HCT116 (cell line): ENCODE data around the gene OR5C1. TPM values are rescaled to one million over a fixed set of nuclear protein-coding genes. Genes with fewer than 3 reads are reported as not detected.

Source experiments
- ATAC-seq: fragments of 200-7000 bp; cut with Tn5 transposase; 2 replicates; pipeline ENCODE4 v1.9.1; 2020; ENCODE audit warnings: mild to moderate bottlenecking, moderate library complexity
- BruUV-seq: library from RNA; stranded (reverse); fragments of 400-500 nt; replicated peaks from 2 replicates; lab custom pipeline; 2021; lab: Mats Ljungman, UMichigan
- CTCF ChIA-PET: fragments of 300-600 bp; sonication (Branson Sonifier 250); formaldehyde crosslinking; loops from one replicate; lab custom pipeline; 2021; ENCODE audit warnings: antibody characterized with exemption; lab: Charles Lee
- POLR2A ChIA-PET: fragments of 300-600, 350-600 bp; sonication (Branson Sonifier 250); formaldehyde crosslinking; loops from one replicate; lab custom pipeline; 2021; ENCODE audit warnings: antibody characterized with exemption; lab: Charles Lee
- RAD21 ChIA-PET, 2 experiments: fragments of 300-600 bp; sonication (Branson Sonifier 250); formaldehyde crosslinking; loops; one replicate each; lab custom pipeline; 2023; ENCODE audit warnings: low total read pairs in 2 of 2; ENCODE audit not compliant: uncharacterized antibody in 2 of 2, unreplicated experiment in 2 of 2, low non-redundant PET in 1 of 2; lab: Charles Lee
- DNase-seq: peaks from one replicate; pipeline ENCODE4 v3.0.0-alpha.2; 2010; ENCODE audit warnings: low read depth, low spot score
- H2AFZ ChIP-seq: fragments of 200-600 bp; shearing (Covaris generic), sonication (generic); 2 replicates; pipeline ENCODE4 v1.6.1; 2017; ENCODE audit warnings: low read depth, mixed run types, mixed read lengths, antibody characterized with exemption, low read length; ENCODE audit not compliant: poor library complexity, severe bottlenecking
- H3K27ac ChIP-seq: 2 replicates; pipeline ENCODE4 v1.5.1; 2012; ENCODE audit warnings: low read depth, low read length
- H3K27me3 ChIP-seq: fragments of 200-600 bp; sonication (generic); 2 replicates; pipeline ENCODE4 v1.6.1; 2016; ENCODE audit warnings: mixed run types, low read length, mixed read lengths; ENCODE audit not compliant: insufficient read depth
- H3K36me3 ChIP-seq, 2 experiments: fragments of 200-500 bp in 1 of 2; fragments of 200-600 bp in 1 of 2; sonication (Bioruptor generic) in 1 of 2; sonication (generic) in 1 of 2; 2 replicates each; pipeline versions ENCODE4 v1.5.1 to v1.6.1; 2014 to 2016; ENCODE audit warnings: low read length in 2 of 2, inconsistent platforms in 1 of 2, mixed read lengths in 1 of 2, mixed run types in 1 of 2; ENCODE audit not compliant: insufficient read depth in 2 of 2, control insufficient read depth in 1 of 2
- H3K4me1 ChIP-seq, 2 experiments: fragments of 200-600 bp in 1 of 2; sonication (generic) in 1 of 2; 2 replicates each; pipeline versions ENCODE4 v1.5.1 to v1.6.1; 2012 to 2017; ENCODE audit warnings: low read length in 2 of 2, inconsistent platforms in 1 of 2, mild to moderate bottlenecking in 1 of 2, mixed read lengths in 1 of 2, mixed run types in 1 of 2, moderate library complexity in 1 of 2; ENCODE audit not compliant: insufficient read depth in 2 of 2, control insufficient read depth in 1 of 2
- H3K4me2 ChIP-seq: fragments of 200-600 bp; sonication (generic); 2 replicates; pipeline ENCODE4 v1.6.1; 2017; ENCODE audit warnings: mixed run types, low read length, mixed read lengths
- H3K4me3 ChIP-seq, 2 experiments: fragments of 200-600 bp in 1 of 2; sonication (generic) in 1 of 2; replicated peaks in 1 of 2; 2 replicates each; pipeline ENCODE4 v1.5.1; 2011 to 2016; ENCODE audit warnings: low read length in 2 of 2, control low read depth in 1 of 2, low read depth in 1 of 2, mild to moderate bottlenecking in 1 of 2, mixed read lengths in 1 of 2, mixed run types in 1 of 2
- H3K79me2 ChIP-seq: fragments of 200-600 bp; sonication (generic); 2 replicates; pipeline ENCODE4 v1.6.1; 2017; ENCODE audit warnings: mild to moderate bottlenecking, mixed run types, low read length, moderate library complexity, mixed read lengths; ENCODE audit not compliant: insufficient read depth
- H3K9ac ChIP-seq: fragments of 200-600 bp; sonication (generic); 2 replicates; pipeline ENCODE4 v1.6.1; 2016; ENCODE audit warnings: low read length, mixed read lengths
- H3K9me2 ChIP-seq: fragments of 200-600 bp; sonication (generic), shearing (Covaris generic); 2 replicates; pipeline ENCODE4 v1.6.1; 2017; ENCODE audit warnings: mixed run types, mild to moderate bottlenecking, moderate library complexity; ENCODE audit not compliant: insufficient read depth
- H3K9me3 ChIP-seq, 2 experiments: fragments of 200-500 bp in 1 of 2; fragments of 200-600 bp in 1 of 2; sonication (Bioruptor generic) in 1 of 2; sonication (generic) in 1 of 2; 2 replicates each; pipeline ENCODE4 v1.6.1; 2014 to 2017; ENCODE audit warnings: low read length in 2 of 2, mixed read lengths in 2 of 2, inconsistent platforms in 1 of 2, low read depth in 1 of 2, mild to moderate bottlenecking in 1 of 2, mixed run types in 1 of 2, moderate library complexity in 1 of 2; ENCODE audit not compliant: control insufficient read depth in 1 of 2, insufficient read depth in 1 of 2
- H4K20me1 ChIP-seq: fragments of 200-600 bp; sonication (generic), shearing (Covaris generic); 2 replicates; pipeline ENCODE4 v1.6.1; 2017; ENCODE audit warnings: mixed run types, mild to moderate bottlenecking, moderate library complexity; ENCODE audit not compliant: insufficient read depth
- ATF3 ChIP-seq: IDR thresholded peaks from 2 replicates; pipeline ENCODE4 v1.6.1; 2012
- CBX3 ChIP-seq: IDR thresholded peaks from 2 replicates; pipeline ENCODE4 v1.6.1; 2012; ENCODE audit warnings: low read depth
- CTCF ChIP-seq, 3 experiments: fragments of 200-600 bp in 1 of 3; sonication (generic) in 1 of 3; IDR thresholded peaks in 2 of 3; conservative IDR thresholded peaks in 1 of 3; 2 replicates each; pipeline ENCODE4 v1.5.1; 2012 to 2017; ENCODE audit warnings: low read depth in 2 of 3, low read length in 2 of 3, antibody characterized with exemption in 1 of 3, borderline replicate concordance in 1 of 3, control low read depth in 1 of 3, mild to moderate bottlenecking in 1 of 3, mixed read lengths in 1 of 3, mixed run types in 1 of 3, moderate library complexity in 1 of 3; ENCODE audit not compliant: insufficient read depth in 1 of 3
- EZH2 ChIP-seq: fragments of 200-600 bp; sonication (generic); IDR thresholded peaks from 2 replicates; pipeline ENCODE4 v1.6.1; 2017; ENCODE audit warnings: antibody characterized with exemption, mixed run types
- MAX ChIP-seq: IDR thresholded peaks from 2 replicates; pipeline ENCODE4 v1.6.1; 2012
- POLR2A ChIP-seq: IDR thresholded peaks from 2 replicates; pipeline ENCODE4 v1.7.0; 2011; ENCODE audit warnings: borderline replicate concordance; ENCODE audit not compliant: insufficient read depth, insufficient read length; ENCODE audit errors: extremely low read depth
- POLR2AphosphoS5 ChIP-seq: IDR thresholded peaks from 2 replicates; pipeline ENCODE4 v1.6.1; 2011; ENCODE audit warnings: mild to moderate bottlenecking, low read depth, low read length, moderate library complexity
- RAD21 ChIP-seq: IDR thresholded peaks from 2 replicates; pipeline ENCODE4 v1.6.1; 2012; ENCODE audit warnings: low read depth, mild to moderate bottlenecking
- SIN3A ChIP-seq: IDR thresholded peaks from 2 replicates; pipeline ENCODE4 v1.6.1; 2012; ENCODE audit warnings: low read depth
- TCF7L2 ChIP-seq: IDR thresholded peaks from 2 replicates; pipeline ENCODE4 v1.7.0; 2011; ENCODE audit warnings: borderline replicate concordance, inconsistent platforms; ENCODE audit not compliant: insufficient read depth, insufficient read length; ENCODE audit errors: extremely low read depth
- YY1 ChIP-seq: IDR thresholded peaks from 2 replicates; pipeline ENCODE4 v1.6.1; 2011; ENCODE audit warnings: low read length, low read depth, moderate library complexity, mild to moderate bottlenecking; ENCODE audit not compliant: insufficient replicate concordance; ENCODE audit errors: extremely low read depth
- intact Hi-C: fragments of 100-400 bp; cut with micrococcal nuclease; formaldehyde crosslinking; loops from 2 replicates; pipeline ENCODE4 v1.10.0; 2022
- total RNA-seq: library from RNA; stranded (reverse); gene quantifications from one replicate; pipeline ENCODE4 v1.2.1, GENCODE V29; 2021; ENCODE audit not compliant: unreplicated experiment

Gene OR5C1
- total RNA-seq, 1 experiment from 2014 or later, result not detected

GRCh38 chr9:122742003-122742402 lies 46.7 kb upstream of the OR5C1 start, which contains the start of gene OR1L6:
Gene OR1L6 (plus strand): TSS chr9:122742303. CDS start chr9:122749848, 7,545 bp downstream.
- Histone ChIP-seq H3K9ac (no peak within 1 kb of the TSS), H3K27me3 (peaks cover 37% of the 10 kb centered on the region), H3K27ac (no peak within 1 kb of the TSS), H3K4me3 (no peak within 1 kb of the TSS), H3K9me3 (no peaks in the 10 kb centered on the region), H4K20me1 (no peaks in the 10 kb centered on the region), H3K9me2 (no peaks in the 10 kb centered on the region), H3K79me2 (no peaks in the 10 kb centered on the region), H3K36me3 (no peaks in the 10 kb centered on the region), H3K4me1 (no peaks in the 10 kb centered on the region), H2AFZ (no peak within 1 kb of the TSS), H3K4me2 (no peak within 1 kb of the TSS)
- CTCF ChIA-PET, result no interaction called here
- intact Hi-C loops, result no loop called here
- BruUV-seq, result no TSS peak
- POLR2A ChIA-PET, result no interaction called here
- ATAC-seq, result no peak
- DNase-seq, result no peak
- RAD21 ChIA-PET, result no interaction called here
- no peak for TF ChIP-seq YY1
- TF ChIP-seq POLR2AphosphoS5, result no peak
- no peak for TF ChIP-seq SIN3A
- no peak for TF ChIP-seq ATF3
- no peak for TF ChIP-seq CBX3
- TF ChIP-seq RAD21, result no peak
- no peak for TF ChIP-seq POLR2A
- no peak for TF ChIP-seq CTCF (IDR thresholded peaks at IDR 0.05 in 2 of 3, conservative IDR thresholded peaks at IDR 0.05 in 1 of 3; ENCODE audit: borderline replicate concordance in 1 of 3, insufficient read depth in 1 of 3, low read depth in 2 of 3, low read length in 2 of 3)
- no peak for TF ChIP-seq TCF7L2
- TF ChIP-seq EZH2, result no peak
- TF ChIP-seq MAX, result no peak
